Fibroblast of villous mesenchyme (primary cell): ENCODE data around the gene DIRAS2. TPM values are rescaled to one million over a fixed set of nuclear protein-coding genes. Genes with fewer than 3 reads are reported as not detected.
"Not testable (repeated sequence)": the region's sequence is repeated elsewhere in the genome, so short reads cannot be mapped to it uniquely, and the experiment has no call there.

Experiments
- DNase-seq: peaks from one replicate; pipeline ENCODE4 v3.0.0-alpha.2; 2010; ENCODE audit warnings: low read depth
- H3K4me3 ChIP-seq: 2 replicates; pipeline ENCODE4 v1.5.1; 2011; ENCODE audit warnings: low read depth, mild to moderate bottlenecking, low read length
- total RNA-seq: library from RNA; depleted of rRNA; stranded (reverse); fragments of >200 nt; gene quantifications from 2 replicates; pipeline ENCODE4 v1.2.3, GENCODE V29; 2012
- TF ChIP-seq, protein P1 (sequence below): IDR thresholded peaks from 2 replicates; pipeline ENCODE4 v1.5.1; 2012; ENCODE audit warnings: low read depth, mild to moderate bottlenecking, low read length; ENCODE audit not compliant: insufficient read depth

Gene DIRAS2
- total RNA-seq, 1 donor = 1.3 TPM

DNA sequence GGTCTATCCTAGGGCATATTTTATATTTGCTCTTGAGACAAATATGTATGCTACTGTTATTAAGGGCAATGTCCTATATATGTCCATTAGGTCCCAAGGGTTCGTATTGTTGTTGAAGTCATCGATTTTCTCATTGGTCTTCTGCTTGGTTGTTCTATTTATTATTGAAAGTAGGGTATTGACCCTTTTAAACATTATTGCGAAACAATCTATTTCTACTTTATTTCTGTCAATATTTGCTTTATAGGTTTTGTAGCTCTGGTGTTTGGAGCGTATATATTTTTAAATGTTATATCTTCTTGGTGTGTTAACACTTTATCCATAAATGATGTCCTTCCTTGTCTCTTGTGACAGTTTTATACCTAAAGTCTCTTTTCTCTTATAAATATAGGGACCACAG, 16.2 kb upstream of the DIRAS2 start:
- DNase-seq = no peak
- TF ChIP-seq, protein P1, sequence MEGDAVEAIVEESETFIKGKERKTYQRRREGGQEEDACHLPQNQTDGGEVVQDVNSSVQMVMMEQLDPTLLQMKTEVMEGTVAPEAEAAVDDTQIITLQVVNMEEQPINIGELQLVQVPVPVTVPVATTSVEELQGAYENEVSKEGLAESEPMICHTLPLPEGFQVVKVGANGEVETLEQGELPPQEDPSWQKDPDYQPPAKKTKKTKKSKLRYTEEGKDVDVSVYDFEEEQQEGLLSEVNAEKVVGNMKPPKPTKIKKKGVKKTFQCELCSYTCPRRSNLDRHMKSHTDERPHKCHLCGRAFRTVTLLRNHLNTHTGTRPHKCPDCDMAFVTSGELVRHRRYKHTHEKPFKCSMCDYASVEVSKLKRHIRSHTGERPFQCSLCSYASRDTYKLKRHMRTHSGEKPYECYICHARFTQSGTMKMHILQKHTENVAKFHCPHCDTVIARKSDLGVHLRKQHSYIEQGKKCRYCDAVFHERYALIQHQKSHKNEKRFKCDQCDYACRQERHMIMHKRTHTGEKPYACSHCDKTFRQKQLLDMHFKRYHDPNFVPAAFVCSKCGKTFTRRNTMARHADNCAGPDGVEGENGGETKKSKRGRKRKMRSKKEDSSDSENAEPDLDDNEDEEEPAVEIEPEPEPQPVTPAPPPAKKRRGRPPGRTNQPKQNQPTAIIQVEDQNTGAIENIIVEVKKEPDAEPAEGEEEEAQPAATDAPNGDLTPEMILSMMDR = no peak
- no peak overlapping the region for H3K4me3 ChIP-seq

DNA sequence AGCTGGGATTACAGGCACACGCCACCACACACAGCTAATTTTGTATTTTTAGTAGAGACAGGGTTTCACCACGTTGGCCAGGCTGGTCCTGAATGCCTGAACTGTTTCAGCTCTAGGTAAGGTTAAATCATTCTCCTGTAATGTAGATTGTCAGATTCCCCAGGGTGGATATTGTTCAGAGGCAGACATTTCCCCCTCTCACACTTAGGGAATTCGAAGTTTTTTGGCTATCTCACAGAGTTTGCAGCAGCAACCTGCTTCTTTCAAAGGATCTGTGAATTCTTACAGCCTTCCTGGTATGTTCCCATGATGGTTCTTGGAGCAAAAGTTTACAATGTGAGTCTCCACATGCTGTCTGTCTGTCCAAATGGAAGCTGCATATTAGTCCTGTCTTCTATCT, 15.6 kb upstream of the DIRAS2 start:
- TF ChIP-seq, protein P1 = no peak
- no peak for DNase-seq
- H3K4me3 ChIP-seq = no peak overlapping the region

DNA sequence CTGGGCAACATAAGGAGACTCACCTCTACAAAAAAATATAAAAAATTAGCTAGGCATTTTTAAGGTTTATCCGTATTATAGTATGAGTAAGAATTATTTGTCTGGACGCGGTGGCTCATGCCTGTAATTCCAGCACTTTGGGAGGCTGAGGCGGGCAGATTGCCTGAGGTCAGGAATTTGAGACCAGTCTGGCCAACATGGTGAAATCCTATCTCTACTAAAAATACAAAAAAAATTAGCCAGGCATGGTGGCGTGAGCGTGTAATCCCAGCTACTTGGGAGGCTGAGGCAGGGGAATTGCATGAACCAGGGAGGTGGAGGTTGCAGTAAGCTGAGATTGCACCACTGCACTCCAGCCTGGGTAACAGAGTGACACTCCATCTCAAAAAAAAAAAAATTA, 14.3 kb upstream of the DIRAS2 start:
- DNase-seq, H3K4me3 ChIP-seq: not testable (repeated sequence)

DNA sequence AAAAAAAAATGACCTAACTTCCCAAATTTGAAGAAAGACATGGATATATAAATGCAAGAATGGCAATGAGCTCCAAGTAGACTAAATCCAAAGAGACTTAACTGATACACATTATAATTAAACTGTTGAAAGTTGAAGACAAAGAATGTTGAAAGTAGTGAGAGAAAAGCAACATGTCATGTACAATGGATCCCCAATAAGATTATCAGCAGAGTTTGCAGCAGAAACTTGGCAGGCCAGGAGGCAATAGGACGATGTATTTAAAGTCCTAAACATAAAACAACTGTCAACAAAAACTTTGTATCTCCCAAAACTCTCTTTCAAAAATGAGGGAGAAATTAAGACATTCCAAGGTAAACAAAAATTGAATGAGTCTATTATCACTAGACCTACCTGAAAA, 8.6 kb upstream of the DIRAS2 start:
- TF ChIP-seq, protein P1 = no peak
- DNase-seq = no peak
- H3K4me3 ChIP-seq = no peak overlapping the region

DNA sequence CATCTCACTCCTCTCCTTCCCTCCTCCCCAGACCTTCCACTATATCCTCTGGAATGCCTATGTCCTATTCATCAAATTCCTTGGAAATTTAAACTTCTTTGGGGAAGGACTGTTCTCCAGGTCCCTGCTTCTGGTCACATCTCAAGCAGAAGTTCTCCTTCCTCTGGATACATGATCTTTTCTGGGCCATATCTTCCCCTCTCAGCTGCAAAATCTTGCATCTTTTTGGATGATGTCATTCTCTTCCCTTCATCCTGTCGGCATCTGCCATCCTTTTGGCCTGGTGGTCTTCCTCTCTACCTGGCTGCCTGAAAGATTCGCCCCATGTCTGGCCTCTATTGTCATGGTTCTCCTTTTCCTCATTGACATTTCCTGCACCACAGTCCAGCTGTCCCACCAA, 5.2 kb upstream of the DIRAS2 start:
- H3K4me3 ChIP-seq = no peak overlapping the region
- TF ChIP-seq, protein P1 = no peak
- no peak for DNase-seq

DNA sequence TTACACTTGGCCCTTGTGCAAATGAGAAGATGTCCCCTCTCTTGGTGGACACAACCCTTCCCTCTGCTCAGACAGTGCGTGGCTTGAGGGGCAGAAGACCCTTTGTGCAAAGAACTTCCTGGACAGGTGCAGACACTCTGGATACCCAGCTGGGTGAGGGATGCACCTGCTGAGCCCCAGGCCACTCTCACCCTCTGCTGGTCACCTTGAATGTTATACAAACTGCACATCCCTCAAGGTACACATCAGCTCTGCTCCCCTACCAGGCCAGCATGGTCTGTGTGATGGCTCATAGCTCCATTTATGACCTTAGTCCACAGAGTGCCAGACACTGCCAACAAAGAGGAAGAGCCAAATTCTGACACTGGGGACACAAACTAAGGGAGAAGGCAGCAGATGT, 3.1 kb upstream of the DIRAS2 start:
- DNase-seq = no peak
- no peak overlapping the region for H3K4me3 ChIP-seq
- TF ChIP-seq, protein P1 = no peak

DNA sequence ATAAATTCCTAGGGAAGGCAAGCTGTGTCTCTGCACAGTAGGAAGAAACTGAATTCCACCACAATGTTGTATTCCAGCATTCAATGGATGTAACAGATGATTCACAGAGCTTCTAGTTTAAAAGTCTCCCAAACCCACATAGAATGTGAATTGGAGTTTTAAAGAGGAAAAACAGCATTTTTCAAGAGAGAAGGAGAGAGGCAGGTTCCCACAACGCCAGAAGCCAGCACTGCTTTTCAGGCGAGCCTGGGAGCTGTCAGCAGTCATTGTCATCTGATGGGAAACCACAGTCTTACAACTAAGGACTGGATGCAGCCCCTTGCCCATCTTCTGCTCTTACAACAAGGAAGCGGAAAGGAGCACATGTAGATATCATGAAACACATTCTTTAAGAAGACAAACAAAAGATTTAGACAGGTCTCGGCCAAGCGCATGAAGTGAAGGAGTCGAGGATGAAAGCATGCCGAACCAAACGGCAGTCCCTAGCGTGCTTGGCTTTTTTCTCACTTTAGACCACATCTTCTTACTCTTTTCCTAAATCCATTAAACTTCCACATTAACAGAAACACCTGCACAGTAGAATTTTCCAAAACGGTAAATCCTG, 638 bp downstream of the DIRAS2 start:
- TF ChIP-seq, protein P1 = no peak
- peak; percentile 5 for DNase-seq
- H3K4me3 ChIP-seq = peak overlapping the region; percentile 54

DNA sequence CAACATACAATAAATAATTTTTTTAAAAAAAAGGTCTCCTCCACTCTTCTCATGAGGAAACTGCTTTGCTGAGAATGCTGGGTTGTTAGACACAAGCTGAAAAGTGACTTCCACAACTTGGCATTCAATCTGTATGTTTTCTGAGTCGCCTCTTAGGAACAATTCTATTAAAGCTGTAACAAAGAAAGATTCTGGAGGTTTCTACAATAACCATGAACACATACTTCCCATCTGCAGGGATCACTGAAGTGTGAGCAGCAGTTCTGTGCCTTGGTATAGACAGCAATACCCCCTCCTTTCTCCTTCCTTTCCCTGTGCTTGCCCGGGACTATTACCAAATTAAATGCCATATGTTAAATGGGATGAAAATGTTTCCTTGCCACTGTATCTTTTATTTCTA, 1.5 kb downstream of the DIRAS2 start:
- TF ChIP-seq, protein P1 = no peak
- H3K4me3 ChIP-seq = no peak overlapping the region
- DNase-seq = no peak
